GM21576 (cell line): ENCODE results near the gene ZNF775.

Source experiments
- ATAC-seq: cut with Tn5 transposase; IDR thresholded peaks from one replicate; pipeline ENCODE4 v1.9.1; 2021; ENCODE audit warnings: mild to moderate bottlenecking, moderate library complexity; ENCODE audit not compliant: unreplicated experiment

ZNF775 gene

GRCh38 chr7:150378853-150379440 is at the start of gene ZNF775:
ZNF775 (plus strand) TSS chr7:150379330; CDS start chr7:150388471, 9,141 bp downstream.
- peak; percentile 73 for ATAC-seq

DNA sequence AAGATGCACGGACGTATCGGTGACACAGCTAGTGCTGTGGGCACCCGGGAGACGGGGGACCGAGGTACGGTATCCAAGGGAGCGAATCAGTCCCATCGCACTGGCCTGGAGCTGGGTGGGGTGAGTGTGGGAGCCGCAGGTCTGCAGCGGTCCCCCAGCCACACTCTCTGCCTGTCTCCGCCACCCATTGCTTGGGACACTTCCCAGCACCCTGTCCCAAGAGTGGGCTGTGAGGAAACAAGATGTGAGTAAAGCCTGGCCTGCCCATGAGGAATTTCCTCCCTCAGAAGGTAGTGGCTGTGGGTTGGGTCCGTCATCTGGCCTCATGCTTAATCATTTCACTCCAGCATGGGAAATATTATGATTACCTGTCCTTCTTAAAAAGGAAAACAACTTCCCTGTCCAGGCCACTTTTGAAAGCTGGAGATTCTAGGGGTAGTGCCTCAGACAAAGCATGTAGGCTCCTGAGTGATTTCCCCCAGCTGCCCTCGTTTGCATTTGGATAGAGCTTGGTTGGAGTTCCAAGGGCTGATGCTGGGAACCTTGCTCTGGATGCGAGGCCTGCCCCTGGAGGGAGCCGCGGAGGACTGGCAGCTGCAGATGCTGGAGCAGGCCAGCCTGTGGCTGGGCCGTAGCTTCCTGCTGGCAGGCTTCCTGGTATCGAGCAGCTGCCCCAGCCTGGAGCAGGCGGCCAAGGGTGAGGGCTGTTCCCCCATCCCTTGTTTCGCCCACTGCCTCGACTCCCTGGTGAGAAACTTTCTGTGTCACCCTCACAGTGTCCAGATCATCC is 49.6 kb upstream of the ZNF775 start:
- no peak for ATAC-seq

- ATAC-seq: no peak
Observed at GRCh38 chr7:150330211-150330885, 48.8 kb upstream of the ZNF775 start.

DNA sequence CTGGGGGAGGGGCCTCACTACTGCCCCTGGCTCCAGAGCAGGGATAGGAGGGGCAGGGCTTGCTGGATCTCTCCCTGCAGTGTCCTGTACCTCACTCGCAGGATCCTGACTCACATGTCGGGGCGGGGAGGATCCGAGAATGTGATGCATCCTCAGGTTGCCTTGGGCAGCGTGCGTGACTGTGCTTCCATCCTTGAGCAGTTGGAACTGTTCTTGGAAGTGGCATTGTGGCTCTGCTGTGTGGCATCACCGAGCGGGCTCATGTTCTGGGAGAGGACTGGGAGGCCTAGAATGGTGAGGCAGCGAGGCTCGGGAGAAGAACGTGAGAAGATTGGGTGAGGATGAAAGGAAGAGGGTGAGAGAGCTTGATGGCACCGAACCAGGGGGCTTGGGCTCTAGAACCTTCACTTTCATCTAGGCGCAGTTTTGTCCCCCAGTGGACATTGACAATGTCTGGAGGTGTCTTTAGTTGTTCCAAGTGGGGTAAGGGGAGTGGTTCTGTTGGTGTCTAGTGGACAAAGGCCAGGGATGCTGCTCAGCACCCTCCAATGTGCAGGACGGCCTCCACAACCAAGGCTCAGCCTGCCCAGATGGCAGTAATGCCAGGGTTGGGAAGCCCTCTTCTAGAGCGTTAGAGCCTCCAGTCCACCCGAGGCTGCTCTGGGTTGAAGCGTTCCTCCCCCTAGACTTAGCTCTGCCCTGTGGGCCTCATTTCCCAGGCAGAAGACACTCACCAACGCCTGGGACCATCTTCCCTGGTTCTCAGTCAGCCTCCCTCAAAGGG is 46.1 kb upstream of the ZNF775 start:
- no peak for ATAC-seq

DNA sequence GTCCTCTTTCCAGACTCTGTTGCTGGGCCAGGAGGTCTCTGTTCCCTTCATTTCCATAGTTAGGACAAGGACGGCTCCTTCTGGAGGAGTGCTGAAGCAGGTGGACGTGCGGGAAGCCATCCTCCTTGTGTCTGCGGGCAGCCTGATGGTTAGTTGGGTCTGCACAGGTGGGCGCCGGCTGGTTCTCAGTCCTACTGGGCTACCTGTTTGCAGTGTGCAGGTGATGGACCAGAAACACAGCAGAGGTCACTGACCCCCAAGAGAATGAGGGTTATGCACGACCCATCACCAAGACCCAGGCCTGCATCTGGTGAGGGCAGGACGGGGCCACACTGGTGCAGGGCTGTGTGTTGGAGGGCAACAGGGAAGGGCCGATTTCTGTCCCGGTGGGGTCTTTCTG is 45.5 kb upstream of the ZNF775 start:
- no peak for ATAC-seq

DNA sequence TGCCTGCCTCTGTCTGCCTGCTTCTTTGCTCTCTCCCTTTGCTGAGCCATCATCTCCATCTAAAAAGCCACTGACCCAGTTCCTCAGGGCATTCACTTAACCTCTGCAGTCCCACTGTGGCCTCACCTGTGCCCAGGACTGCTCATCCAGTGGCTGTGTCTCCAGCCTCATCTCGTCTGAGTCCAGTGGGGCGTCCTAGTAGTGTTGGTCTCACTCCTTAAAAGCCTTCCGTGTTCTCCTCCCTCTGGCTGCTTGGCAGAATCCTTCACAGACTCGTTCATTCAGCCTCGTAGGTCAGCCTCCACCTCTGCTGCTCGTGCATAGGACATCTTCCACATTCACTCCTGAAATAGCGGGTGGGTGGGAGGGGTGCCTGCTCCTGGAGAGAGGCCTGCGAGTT is 45.0 kb upstream of the ZNF775 start:
- no peak for ATAC-seq

DNA sequence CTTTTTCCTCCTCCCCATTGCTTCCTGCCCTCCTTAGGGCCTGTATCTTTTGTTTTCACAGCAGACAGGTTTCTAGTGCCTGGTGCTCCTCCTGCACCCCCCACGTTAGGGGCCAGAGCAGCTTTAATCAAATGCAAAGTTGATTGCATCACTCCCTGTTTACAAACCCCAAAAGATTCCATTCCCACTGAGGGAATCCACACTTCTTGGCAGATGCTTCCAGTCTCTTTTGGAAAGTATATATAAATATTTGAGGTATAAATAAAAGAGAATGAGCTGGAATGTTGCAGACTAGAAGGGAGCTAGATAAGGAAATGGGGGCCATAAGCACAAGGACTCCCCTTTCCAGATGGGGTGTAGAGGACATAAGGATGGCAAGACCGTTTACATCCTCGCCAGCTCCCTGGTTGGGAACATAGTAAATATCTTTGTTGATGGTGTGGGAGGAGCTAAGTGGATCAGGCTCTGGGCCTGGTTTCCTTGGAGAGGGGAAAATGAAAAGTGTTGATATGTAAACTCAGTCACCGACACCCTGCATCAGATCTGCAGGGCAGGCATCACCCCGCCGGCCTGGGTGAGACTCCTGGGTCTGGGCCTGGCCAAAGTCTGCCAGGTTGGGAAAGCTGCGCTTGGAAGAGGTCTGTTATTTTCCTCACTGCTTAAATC is 43.9 kb upstream of the ZNF775 start:
- no peak for ATAC-seq

GRCh38 chr7:150335774-150336112 is 43.4 kb upstream of the ZNF775 start:
- ATAC-seq: no peak

DNA sequence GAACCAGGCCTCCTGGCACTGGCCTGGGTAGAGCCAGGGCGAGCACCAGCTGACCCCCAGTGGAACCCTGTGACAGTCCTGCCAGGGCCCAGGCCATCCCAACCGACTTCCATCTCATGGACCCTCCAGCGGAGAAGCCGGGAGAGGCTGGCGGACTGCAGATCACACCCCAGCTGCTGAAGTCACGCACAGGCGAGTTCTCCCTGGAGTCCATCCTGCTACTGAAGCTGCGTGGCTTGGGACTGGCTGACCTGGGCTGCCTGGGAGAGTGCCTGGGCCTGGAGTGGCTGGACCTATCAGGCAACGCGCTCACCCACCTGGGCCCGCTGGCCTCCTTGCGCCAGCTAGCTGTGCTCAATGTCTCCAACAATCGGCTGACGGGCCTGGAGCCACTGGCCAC is 42.4 kb upstream of the ZNF775 start:
- no peak for ATAC-seq

DNA sequence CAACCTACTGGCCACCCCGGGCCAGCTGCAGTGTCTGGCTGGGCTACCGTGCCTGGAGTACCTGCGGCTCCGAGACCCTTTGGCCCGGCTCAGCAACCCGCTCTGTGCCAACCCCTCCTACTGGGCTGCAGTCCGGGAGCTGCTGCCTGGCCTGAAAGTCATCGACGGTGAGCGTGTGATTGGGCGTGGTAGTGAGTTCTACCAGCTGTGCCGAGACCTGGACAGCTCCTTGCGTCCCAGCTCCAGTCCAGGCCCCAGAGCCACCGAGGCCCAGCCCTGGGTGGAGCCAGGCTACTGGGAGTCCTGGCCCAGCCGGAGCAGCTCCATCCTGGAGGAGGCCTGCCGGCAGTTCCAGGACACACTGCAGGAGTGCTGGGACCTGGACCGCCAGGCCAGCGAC is 42.0 kb upstream of the ZNF775 start:
- no peak for ATAC-seq

DNA sequence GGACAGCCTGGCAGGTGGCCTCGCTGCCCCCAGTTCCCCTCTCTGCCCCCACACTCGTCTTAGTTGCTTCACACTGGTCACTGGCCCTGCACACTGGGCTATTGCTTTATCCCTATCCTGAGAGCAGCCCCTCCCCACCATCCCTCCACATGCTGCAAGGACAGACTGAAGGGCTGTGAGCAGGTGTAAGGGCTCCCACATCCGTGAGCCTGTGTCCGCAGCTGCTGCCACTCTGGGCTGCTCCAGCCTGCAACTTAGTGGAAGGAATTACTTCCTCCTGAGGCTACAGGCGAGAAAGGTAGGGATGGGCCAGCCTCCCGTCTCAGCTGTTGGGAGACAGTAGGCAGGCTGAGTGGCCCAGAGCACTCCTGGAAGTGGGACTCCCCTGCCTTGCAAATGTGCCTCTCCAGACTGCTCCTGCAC is 41.5 kb upstream of the ZNF775 start:
- ATAC-seq: no peak

GRCh38 chr7:150338166-150338829 is 40.8 kb upstream of the ZNF775 start:
- ATAC-seq: no peak

GRCh38 chr7:150339409-150339809 is 39.7 kb upstream of the ZNF775 start:
- no peak for ATAC-seq

DNA sequence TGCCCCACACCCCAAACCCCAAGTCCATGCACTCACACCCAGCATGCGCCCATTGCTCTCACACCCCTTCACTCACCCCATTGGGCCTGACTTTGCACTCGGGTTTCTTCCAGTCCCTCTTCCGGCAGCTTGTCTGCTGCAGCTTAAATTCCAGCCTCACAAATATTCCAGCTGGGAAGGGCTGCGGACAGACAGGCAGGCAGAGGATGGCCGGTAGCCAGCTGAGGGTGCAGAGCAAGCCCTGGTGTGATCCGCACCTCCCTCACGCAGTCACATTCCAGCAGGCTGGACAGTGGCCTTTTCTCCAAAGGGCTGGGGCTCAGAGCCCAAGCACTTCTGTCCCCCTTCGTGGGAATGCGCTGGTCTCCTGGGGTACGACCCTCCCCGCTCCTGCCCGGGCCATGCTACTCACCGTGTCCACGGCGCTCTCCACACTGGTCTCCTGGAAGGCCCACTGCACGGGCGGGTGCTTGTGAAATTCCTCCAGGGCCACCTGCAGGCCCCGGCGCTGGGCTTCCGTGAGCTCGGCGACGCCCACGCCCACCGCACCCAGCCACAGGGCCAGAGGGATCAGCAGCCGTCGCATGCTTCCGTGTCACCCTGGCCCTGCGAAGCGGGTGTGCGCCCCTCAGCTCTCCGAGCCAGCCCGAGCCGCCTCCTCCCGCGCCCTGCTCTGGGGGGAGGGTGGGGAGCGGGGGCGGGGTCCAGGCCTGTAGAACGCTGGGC is 38.9 kb upstream of the ZNF775 start:
- no peak for ATAC-seq

DNA sequence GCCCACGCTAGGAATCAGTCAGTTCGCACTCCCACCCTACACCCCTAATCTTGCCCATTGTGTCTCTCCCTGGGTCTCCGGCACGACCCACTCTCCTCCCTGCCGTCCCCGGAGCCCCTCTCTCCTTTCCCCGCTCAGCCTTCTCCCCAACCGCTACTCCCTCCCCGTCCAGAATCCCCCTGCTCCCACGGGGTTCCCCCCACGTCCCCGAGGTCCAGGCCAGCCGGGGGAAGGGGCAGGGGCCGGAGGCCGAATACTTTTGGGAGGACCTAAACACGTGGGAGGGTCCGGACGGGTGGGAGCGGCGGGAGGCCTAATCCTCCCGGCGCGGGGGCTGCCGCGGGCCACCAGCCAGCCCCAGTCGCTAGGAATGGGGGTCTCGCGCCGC is 38.3 kb upstream of the ZNF775 start:
- ATAC-seq: no peak

DNA sequence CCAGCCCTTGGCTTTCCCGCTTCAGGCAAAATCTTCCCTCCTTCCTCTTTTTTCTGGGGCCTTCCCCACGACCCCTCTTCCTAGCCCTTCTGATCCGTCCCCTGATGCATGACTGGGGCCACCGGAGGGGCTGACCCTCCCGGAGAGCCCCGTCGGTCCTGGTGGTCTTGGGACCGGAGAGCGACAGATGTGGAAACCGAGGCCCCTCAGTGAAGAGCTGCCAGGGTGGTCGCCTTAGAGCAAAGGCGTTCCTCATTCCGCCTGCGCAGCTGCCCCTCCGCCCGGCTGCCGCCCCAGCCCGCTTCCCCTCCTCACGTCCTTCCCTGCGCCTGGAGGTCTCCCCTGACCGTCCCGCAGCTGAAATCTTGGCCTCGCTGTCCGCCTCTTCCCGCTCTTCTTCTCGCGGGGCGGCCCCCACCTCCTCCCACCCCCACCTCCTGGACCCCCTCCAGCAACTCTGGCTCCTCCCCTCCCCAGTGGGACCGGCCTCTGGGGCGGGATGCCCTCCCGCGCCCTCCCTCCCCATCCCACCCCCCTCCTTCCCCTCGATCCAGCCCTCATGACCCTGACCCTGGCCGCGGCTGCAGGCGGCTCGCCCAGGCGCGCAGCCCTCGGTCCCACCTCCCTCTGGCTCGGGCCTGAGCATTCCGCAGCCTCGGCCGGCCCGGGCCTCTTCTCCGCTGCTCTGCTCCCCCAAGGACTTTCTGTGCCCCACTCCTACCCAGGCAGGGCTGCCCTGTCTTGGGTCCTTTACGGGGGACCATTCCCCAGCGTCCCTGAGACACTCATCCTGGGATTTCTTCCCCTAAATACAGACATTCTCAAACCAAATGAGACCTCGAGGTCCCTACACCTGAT is 37.6 kb upstream of the ZNF775 start, which contains the start of gene RARRES2:
Gene RARRES2, minus strand, starts transcription at position 367 of the 858 bp plus-strand sequence. CDS start 1,020 bp downstream, outside the sequence.
- no peak for ATAC-seq

DNA sequence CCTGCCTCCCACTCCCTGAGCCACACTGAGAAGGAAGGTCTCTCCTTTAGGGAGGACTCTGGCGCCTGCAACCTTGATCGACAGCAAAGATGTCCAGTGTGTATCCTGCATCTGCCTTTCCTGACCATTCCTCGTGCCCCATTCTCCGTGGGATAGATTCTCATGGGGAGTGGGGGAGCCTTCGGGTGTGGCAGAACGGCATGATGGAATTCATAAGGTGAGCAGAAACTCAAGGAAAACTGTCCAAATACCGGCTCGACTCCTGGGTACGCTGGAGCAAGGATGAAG is 37.1 kb upstream of the ZNF775 start:
- no peak for ATAC-seq

DNA sequence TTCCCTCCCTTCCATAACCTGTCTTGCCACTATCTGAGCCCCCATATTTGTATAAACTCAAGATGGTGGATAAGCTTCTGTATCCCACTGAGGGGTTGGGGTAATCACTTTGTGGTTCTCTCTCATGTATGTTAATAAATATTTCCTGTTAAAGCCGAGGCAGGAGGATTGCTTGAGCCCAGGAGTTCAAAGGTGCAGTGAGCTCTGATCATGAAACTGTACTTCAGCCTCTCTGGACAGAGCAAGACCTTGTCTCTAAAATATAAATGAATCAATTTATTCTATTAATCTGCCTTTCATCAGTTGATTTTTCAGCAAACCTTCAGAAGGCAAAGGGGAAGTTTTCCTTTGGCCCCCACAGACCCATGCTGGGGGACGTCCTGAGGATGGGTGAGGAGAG is 35.9 kb upstream of the ZNF775 start:
- no peak for ATAC-seq

GRCh38 chr7:150344299-150344698 is 34.8 kb upstream of the ZNF775 start:
- ATAC-seq: no peak
